HepG2 (cell line): ENCODE results near the gene PHKG2. TPM values are rescaled to one million over a fixed set of nuclear protein-coding genes. Genes with fewer than 3 reads are reported as not detected.

Source experiments
- ATAC-seq: fragments of 200-7000 bp; cut with Tn5 transposase; 3 replicates; pipeline ENCODE4 v1.9.1; 2020; ENCODE audit warnings: mild to moderate bottlenecking, moderate library complexity
- BruUV-seq: library from RNA; stranded (reverse); fragments of 400-500 nt; replicated peaks from 2 replicates; lab custom pipeline; 2021; lab: Mats Ljungman, UMichigan
- CTCF ChIA-PET: fragments of 300-600 bp; formaldehyde crosslinking; extraction: SDS; loops from one replicate; lab custom pipeline; 2021; ENCODE audit warnings: low total read pairs, inconsistent platforms, low intra/inter-chr PET ratio; lab: Yijun Ruan, JAX
- POLR2A ChIA-PET: fragments of 350-600 bp; sonication (Branson Sonifier 250); formaldehyde crosslinking; loops from one replicate; lab custom pipeline; 2020; ENCODE audit warnings: antibody characterized with exemption, inconsistent platforms; lab: Yijun Ruan, JAX
- DNase-seq: peaks from one replicate; pipeline ENCODE4 v3.0.0-alpha.2; 2015; ENCODE audit warnings: low spot score
- FAIRE-seq: peaks from 3 replicates; lab custom pipeline; 2011; peaks lifted over from hg19 to GRCh38; lab: Jason Lieb, UNC
- H2AFZ ChIP-seq: one replicate; pipeline ENCODE4 v1.6.1; 2011; ENCODE audit warnings: low read length, inconsistent platforms
- H3K27ac ChIP-seq: fragments of 300-600 bp; 3 replicates; pipeline ENCODE4 v1.8.0; 2011; ENCODE audit warnings: mixed run types, mild to moderate bottlenecking, mixed read lengths, low read length, inconsistent platforms; ENCODE audit not compliant: insufficient read depth; ENCODE audit errors: extremely low read length
- H3K27me3 ChIP-seq, 2 experiments: fragments of 200-600 bp in 1 of 2; 2 replicates in 1 of 2; 3 replicates in 1 of 2; pipeline versions ENCODE4 v1.6.0 to v1.8.0; 2011; ENCODE audit warnings: low read length in 2 of 2, mild to moderate bottlenecking in 2 of 2, moderate library complexity in 2 of 2, inconsistent platforms in 1 of 2; ENCODE audit not compliant: insufficient read depth in 2 of 2, control insufficient read depth in 1 of 2
- H3K36me3 ChIP-seq, 2 experiments: fragments of 200-600 bp in 1 of 2; replicated peaks in 1 of 2; 2 replicates in 1 of 2; 3 replicates in 1 of 2; pipeline versions ENCODE4 v1.5.1 to v1.8.0; 2011; ENCODE audit warnings: low read length in 2 of 2, inconsistent platforms in 1 of 2; ENCODE audit not compliant: insufficient read depth in 2 of 2, control insufficient read depth in 1 of 2
- H3K4me1 ChIP-seq: 2 replicates; pipeline ENCODE4 v1.5.1; 2012; ENCODE audit warnings: low read length, inconsistent platforms; ENCODE audit not compliant: insufficient read depth
- H3K4me2 ChIP-seq: 2 replicates; pipeline ENCODE4 v1.6.0; 2011; ENCODE audit warnings: low read depth, low read length, inconsistent platforms
- H3K4me3 ChIP-seq, 3 experiments: fragments of 200-600 bp in 1 of 3; sonication (generic), shearing (Covaris generic) in 1 of 3; replicated peaks in 1 of 3; 2 replicates each; pipeline ENCODE4 v1.5.1; 2011 to 2016; ENCODE audit warnings: low read length in 3 of 3, inconsistent platforms in 2 of 3, low read depth in 2 of 3, mild to moderate bottlenecking in 2 of 3, control low read depth in 1 of 3, mixed read lengths in 1 of 3; ENCODE audit not compliant: insufficient read depth in 1 of 3
- H3K79me2 ChIP-seq: one replicate; pipeline ENCODE4 v1.6.1; 2011; ENCODE audit warnings: low read length, inconsistent platforms; ENCODE audit not compliant: insufficient read depth
- H3K9ac ChIP-seq: 2 replicates; pipeline ENCODE4 v1.6.0; 2011; ENCODE audit warnings: mild to moderate bottlenecking, low read depth, low read length, inconsistent platforms; ENCODE audit not compliant: insufficient read depth
- H3K9me3 ChIP-seq: 2 replicates; pipeline ENCODE4 v1.5.1; 2012; ENCODE audit warnings: mild to moderate bottlenecking, low read length
- H4K20me1 ChIP-seq: 2 replicates; pipeline ENCODE4 v1.6.0; 2011; ENCODE audit warnings: inconsistent platforms, mild to moderate bottlenecking, low read length, moderate library complexity; ENCODE audit not compliant: insufficient read depth
- EP300 ChIP-seq, 3 experiments: sonication (generic) in 1 of 3; formaldehyde crosslinking in 1 of 3; IDR thresholded peaks; 2 replicates each; pipeline versions ENCODE4 v1.5.1 to v1.6.1; 2011 to 2020; ENCODE audit warnings: low read depth in 2 of 3, low read length in 2 of 3, borderline replicate concordance in 1 of 3, improper control_type of control experiment in 1 of 3, mild to moderate bottlenecking in 1 of 3, missing genetic modification reagents in 1 of 3, moderate library complexity in 1 of 3
- GABPB1 ChIP-seq: IDR thresholded peaks from 2 replicates; pipeline ENCODE4 v1.6.1; 2016; ENCODE audit warnings: mild to moderate bottlenecking, missing genetic modification reagents, moderate library complexity, missing compliant biosample characterization
- IKZF5 ChIP-seq: IDR thresholded peaks from 2 replicates; pipeline ENCODE4 v1.6.1; 2018; ENCODE audit warnings: missing genetic modification reagents, mild to moderate bottlenecking, missing compliant biosample characterization
- PAXIP1 ChIP-seq: sonication (generic); formaldehyde crosslinking; conservative IDR thresholded peaks from 2 replicates; pipeline ENCODE4 v1.4.0; 2020; ENCODE audit warnings: mild to moderate bottlenecking, missing genetic modification reagents, moderate library complexity
- ZBTB20 ChIP-seq: sonication (generic); formaldehyde crosslinking; IDR thresholded peaks from 2 replicates; pipeline ENCODE4 v1.8.1; 2023; ENCODE audit warnings: missing genetic modification reagents, low read depth, mild to moderate bottlenecking, borderline replicate concordance
- ZFX ChIP-seq: sonication (generic); formaldehyde crosslinking; IDR thresholded peaks from 2 replicates; pipeline ENCODE4 v1.4.0; 2020; ENCODE audit warnings: mild to moderate bottlenecking, low read depth, missing genetic modification reagents, moderate library complexity
- ZNF781 ChIP-seq: sonication (generic); formaldehyde crosslinking; IDR thresholded peaks from 2 replicates; pipeline ENCODE4 v1.5.1; 2020; ENCODE audit warnings: borderline replicate concordance, mild to moderate bottlenecking, missing genetic modification reagents; ENCODE audit errors: not compliant biosample characterization
- WGBS: methylation state at CpG from one replicate; pipeline ENCODE4 v1.1.6; 2017; ENCODE audit warnings: low lambda C conversion rate; 5-methylcytosine and 5-hydroxymethylcytosine counted together
- in situ Hi-C: cut with HindIII; loops from 2 replicates; pipeline ENCODE4 v1.10.0; 2017; ENCODE audit warnings: low pct_unique_long_range_greater_than_20kb; ENCODE audit not compliant: extremely low pct_ligation_motif_present
- intact Hi-C: fragments of 100-400 bp; cut with micrococcal nuclease; formaldehyde crosslinking; loops from one replicate; pipeline ENCODE4 v1.10.0; 2022; ENCODE audit not compliant: unreplicated experiment
- polyA plus RNA-seq, 8 experiments: library from polyadenylated mRNA; depleted of rRNA in 3 of 8; stranded (reverse) in 7 of 8; unstranded in 1 of 8; fragments of >200 nt; fragmentation: Illumina TruSeq in 4 of 8; extraction: Trizol in 4 of 8; gene quantifications; 2 replicates each; pipeline versions ENCODE4 v1.2.1 to v1.2.3, GENCODE V29; 2011 to 2016; ENCODE audit warnings: low read depth in 4 of 8, missing spikeins in 1 of 8, mixed read lengths in 1 of 8; ENCODE audit not compliant: insufficient read depth in 1 of 8
- total RNA-seq, 5 experiments: library from RNA; depleted of rRNA; stranded (reverse); fragments of >200 nt; fragmentation: Illumina TruSeq; extraction: Trizol; gene quantifications; 2 replicates each; pipeline ENCODE4 v1.2.3, GENCODE V29; 2016; ENCODE audit warnings: low read depth in 1 of 5
- TF ChIP-seq, protein P1 (sequence below): sonication (generic); formaldehyde crosslinking; IDR thresholded peaks from 2 replicates; pipeline ENCODE4 v1.8.0; 2022; ENCODE audit warnings: mild to moderate bottlenecking, missing genetic modification reagents, borderline replicate concordance

PHKG2 gene
- total and polyA plus RNA-seq, 2 of the 13 experiments (the other 11 are each of a cell fraction or from before 2014, with no cell fraction given) = 37.4 to 42.1 TPM

DNA sequence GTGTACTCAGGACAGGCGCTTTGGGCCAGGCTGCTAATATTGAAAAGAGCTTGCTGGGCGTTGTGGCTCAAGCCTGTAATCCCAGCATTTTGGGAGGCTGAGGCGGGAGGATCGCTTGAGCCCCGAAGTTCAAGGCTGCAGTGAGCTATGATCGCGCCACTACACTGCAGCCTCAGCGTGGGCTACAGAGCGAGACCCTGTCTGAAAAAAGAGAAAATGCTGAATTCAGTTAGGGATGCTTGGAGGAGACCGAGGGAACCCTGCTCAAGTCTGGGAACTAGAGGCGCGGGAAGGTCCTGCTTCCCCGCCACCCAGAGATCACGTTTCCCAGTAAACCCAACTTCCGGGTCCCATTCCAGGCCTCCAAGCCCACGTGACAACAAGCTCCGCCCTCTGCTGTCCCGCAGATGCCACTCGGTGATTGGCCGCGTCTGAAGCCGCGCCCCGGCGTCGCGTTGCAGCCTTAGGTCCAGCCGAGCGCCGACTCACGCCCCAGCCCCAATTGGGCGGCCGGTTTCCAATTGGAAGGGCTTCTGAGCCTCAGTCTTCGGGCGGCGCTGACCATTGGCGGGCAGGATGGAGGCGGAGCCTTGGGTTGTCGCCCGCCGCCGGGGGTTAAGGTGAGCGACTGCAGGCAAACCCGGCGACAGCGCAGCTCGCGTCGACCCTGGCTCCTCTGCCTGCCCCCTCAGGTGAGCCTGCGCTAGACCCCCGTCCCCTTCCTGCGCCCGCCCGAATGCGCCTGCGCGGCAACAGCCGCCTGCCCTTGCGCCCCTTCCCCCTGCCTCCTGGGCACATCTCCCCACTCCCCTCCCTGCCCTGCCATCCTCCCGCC is at the start of gene PHKG2 (continued):
- TF ChIP-seq GABPB1 (CRISPR knock-in tag) (peak; percentile 91), ZBTB20 (0 out of 2 replicates have a peak, but pooled peaks have one; percentile 43)
- TF ChIP-seq, all 625 proteins: peak for 264

- FAIRE-seq = no peak
- no peaks in the 10 kb centered on the region for H3K9me3 ChIP-seq
- H3K27me3 ChIP-seq = no peaks in the 10 kb centered on the region
- DNase-seq = peak; percentile 83
- peak within 1 kb of the TSS; percentile 92 for H3K4me2 ChIP-seq
- peaks cover 9 to 37% of the 10 kb centered on the region in 2 experiments for H3K36me3 ChIP-seq
- POLR2A ChIA-PET = interaction anchor here (0.8 to 1.6 kb wide), 4 partner anchors 40 to 197 kb away, joined by 3 to 10 read pairs (median 5); partner anchors contain the start of genes CTF1, FBRS and PHKG2
- peak within 1 kb of the TSS; percentile 75 to 96 (median 93) for H3K4me3 ChIP-seq
- CTCF ChIA-PET = no interaction called here
- peaks cover 26% of the 10 kb centered on the region for H3K4me1 ChIP-seq
- 3% methylated on average over 38 of the region's 57 CpGs for whole genome bisulfite sequencing
- no peak within 1 kb of the TSS for H2AFZ ChIP-seq
- ATAC-seq = peak; percentile 58
- intact Hi-C loops (loop anchor here (1.0 to 10.0 kb wide), 4 partner anchors 41 to 226 kb away; partner anchors contain the start of genes FBRS, FBXL19, PHKG2 and ZNF768), in situ Hi-C loops (no loop called here)
- peak within 1 kb of the TSS; percentile 99 for H3K27ac ChIP-seq
- peak within 1 kb of the TSS; percentile 99 for H3K9ac ChIP-seq
- BruUV-seq = TSS peak; percentile 57
- peaks cover 16% of the 10 kb centered on the region; the same call in 1 of the 2 replicates for H4K20me1 ChIP-seq
- H3K79me2 ChIP-seq = peaks cover 31% of the 10 kb centered on the region
- TF ChIP-seq PAXIP1 (peak; percentile 58; the same call in 1 of the 2 replicates), IKZF5 (CRISPR knock-in tag) (no peak; the same call in 1 of the 2 replicates), ZNF781 (no peak), ZFX (CRISPR knock-in tag) (peak; percentile 22; the same call in 1 of the 2 replicates), EP300 (IDR thresholded peaks at IDR 0.05; ENCODE audit: low read depth in 2 of 2, low read length in 2 of 2) (0 out of 4 replicates have a peak, but pooled peaks have one; percentile 10 to 41), EP300 (CRISPR knock-in tag; IDR thresholded peaks at IDR 0.05; ENCODE audit: borderline replicate concordance) (no peak; the same call in 1 of the 2 replicates)
- TF ChIP-seq, protein P1, sequence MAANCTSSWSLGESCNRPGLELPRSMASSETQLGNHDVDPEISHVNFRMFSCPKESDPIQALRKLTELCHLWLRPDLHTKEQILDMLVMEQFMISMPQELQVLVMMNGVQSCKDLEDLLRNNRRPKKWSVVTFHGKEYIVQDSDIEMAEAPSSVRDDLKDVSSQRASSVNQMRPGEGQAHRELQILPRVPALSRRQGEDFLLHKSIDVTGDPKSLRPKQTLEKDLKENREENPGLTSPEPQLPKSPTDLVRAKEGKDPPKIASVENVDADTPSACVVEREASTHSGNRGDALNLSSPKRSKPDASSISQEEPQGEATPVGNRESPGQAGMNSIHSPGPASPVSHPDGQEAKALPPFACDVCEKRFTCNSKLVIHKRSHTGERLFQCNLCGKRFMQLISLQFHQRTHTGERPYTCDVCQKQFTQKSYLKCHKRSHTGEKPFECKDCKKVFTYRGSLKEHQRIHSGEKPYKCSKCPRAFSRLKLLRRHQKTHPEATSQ (CRISPR knock-in tag) = 0 out of 2 replicates have a peak, but pooled peaks have one; percentile 7
Measured at GRCh38 chr16:30698816-30699614, 49.2 kb upstream of the PHKG2 start, which contains the start of gene SRCAP. Gene SRCAP, plus strand, starts transcription at chr16:30699171. Its CDS starts 1,654 bp downstream, at chr16:30700825.
